GM08714 (cell line): ENCODE measurements around the gene INPP4B.
"Not testable (repeated sequence)": the region's sequence is repeated elsewhere in the genome, so short reads cannot be mapped to it uniquely, and the experiment has no call there.

Experiments
- H3K4me3 ChIP-seq: fragments of 200-500 bp; sonication (Bioruptor generic); 2 replicates; pipeline ENCODE4 v1.5.1; 2014; ENCODE audit warnings: mild to moderate bottlenecking, low read length, inconsistent platforms
- ZNF274 ChIP-seq: IDR thresholded peaks from 2 replicates; pipeline ENCODE4 v1.6.1; 2012; ENCODE audit warnings: mild to moderate bottlenecking, low read depth, low read length

INPP4B gene

DNA sequence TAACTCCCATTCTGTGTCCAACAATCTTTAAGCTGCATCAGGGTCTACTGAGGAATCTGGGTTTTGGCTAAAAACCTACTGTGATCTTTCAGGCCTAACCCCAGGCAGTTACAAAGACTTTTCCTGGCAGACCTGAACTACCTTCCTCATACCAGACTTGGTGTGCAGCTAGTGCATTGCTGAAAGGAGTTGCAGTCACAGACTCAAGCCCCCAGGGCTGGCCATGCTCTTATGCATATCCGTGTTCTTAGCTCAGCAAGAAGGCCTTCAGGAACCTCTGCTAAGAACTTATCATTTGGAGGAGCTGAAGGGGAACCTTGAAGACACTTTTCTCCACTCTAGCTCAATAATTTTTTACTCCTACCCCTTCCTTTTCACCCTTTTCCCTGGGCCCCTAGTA lies 147.5 kb downstream of the INPP4B start:
- H3K4me3 ChIP-seq: no peak overlapping the region
- TF ChIP-seq ZNF274: no peak

GRCh38 chr4:142697928-142698327 lies 148.2 kb downstream of the INPP4B start:
- H3K4me3 ChIP-seq: no peak overlapping the region
- TF ChIP-seq ZNF274: no peak

GRCh38 chr4:142697320-142697719 lies 148.8 kb downstream of the INPP4B start:
- no peak for TF ChIP-seq ZNF274
- no peak overlapping the region for H3K4me3 ChIP-seq

DNA sequence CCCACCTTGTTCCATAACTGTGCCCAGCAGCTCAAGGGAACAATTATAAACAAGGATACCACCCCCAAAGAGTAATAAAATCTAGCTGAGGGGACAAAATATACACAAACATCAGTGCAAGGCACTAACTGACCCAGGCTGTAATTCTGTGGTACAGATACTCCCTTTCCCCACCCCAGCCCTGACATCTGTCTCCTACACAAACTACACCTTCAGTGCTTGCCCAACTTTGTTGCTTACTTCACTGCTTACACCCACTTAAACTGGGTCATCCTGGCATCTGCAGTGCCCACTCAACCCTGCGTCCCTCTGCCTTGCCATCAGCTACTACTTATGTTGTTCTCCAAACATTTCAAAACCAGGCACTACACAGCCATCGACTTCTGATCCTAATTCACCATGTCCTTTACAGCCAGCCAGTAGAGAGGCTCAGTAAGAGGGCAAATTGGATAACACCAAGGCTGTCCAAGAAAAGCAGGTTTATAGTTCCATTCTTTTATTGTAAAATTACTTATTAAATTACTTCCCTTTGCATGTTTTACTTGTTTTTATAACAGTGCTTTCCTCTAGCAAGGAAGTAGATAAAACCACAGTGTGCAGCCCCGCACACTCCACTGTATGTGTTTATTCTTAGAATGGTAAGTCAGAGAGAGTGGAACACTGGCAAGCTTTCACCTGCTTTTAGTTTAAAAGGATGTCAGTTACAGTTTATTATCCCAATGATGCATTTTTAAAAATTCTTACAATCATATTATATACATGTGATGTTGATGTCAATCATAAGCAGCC lies 149.6 kb downstream of the INPP4B start:
- TF ChIP-seq ZNF274: no peak
- no peak overlapping the region for H3K4me3 ChIP-seq

- no peak for TF ChIP-seq ZNF274
Measured at GRCh38 chr4:142690406-142691163, 155.5 kb downstream of the INPP4B start.

DNA sequence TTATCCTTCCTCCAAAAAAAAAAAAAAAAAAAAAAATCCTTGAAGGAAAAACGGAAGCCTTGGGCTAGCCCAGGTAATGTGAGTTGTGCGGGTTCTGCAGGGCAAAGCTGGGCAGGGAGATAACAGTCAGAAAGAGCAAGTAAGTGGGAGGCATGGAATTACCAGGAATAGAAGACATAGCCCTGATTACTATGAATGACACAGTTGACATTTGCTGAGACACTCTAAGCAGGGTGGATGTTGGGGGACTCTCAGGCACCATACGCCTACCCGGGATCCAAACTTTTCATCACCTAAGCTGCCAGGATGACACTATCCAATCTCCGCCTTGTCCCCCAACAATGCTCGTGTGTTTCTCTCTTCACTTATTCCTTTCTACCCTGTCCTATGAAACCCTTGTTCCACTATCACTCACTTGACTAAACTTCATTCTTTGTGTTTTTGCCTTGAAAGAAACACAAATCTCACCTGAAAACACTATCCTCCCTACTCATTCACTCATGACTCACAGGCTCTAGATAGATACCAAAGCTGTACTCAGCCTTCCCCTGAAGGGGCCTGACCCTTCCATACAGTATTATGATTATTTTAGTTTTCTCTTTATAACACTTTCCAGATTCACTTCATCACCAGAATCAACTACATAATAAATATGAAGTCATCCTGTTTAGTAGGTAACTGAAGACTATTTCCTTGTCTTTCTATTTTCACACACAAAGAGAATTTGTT lies 158.4 kb downstream of the INPP4B start:
- H3K4me3 ChIP-seq: no peak overlapping the region
- no peak for TF ChIP-seq ZNF274

More at GRCh38 chr4:142690406-142691163, 155.5 kb downstream of the INPP4B start:
- no peak overlapping the region for H3K4me3 ChIP-seq

DNA sequence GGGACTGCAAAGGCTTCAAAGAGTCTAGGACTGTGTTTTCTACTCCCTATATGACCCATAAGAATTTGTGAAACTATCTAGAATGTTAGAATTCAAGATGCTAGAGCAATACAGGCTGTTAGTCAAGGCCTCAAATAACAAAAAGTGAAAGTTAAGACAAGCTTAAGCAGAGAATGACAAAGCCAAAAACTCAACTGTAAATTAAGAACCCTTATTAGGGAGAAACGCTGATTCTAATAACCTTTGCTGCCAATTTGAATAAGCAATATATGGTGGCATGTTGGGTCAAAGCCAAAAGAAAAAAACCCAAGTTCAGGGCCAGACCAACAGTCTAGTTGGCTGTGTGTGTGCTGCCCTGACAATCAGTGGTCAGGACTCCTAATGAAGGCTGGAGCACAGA lies 160.0 kb downstream of the INPP4B start:
- H3K4me3 ChIP-seq: no peak overlapping the region
- TF ChIP-seq ZNF274: no peak

DNA sequence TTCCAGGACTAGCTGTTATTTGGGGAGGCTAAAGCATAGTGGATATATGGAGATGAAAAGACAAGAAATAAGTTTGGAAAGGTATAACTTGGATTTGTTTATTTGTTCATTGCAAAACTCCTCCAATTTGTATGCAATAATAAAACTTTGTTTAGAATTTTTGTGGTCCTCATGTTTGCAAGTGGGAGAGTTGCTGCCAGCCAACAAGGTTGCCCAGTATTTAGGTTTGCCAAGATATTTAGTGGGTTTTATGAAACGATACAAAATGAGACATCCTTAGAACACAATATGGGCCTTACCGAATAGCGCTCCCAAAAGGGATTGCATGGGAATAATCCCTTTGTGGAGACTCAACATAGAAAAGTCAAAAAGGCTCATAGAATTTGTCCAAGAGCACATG lies 162.1 kb downstream of the INPP4B start:
- no peak for TF ChIP-seq ZNF274
- no peak overlapping the region for H3K4me3 ChIP-seq

DNA sequence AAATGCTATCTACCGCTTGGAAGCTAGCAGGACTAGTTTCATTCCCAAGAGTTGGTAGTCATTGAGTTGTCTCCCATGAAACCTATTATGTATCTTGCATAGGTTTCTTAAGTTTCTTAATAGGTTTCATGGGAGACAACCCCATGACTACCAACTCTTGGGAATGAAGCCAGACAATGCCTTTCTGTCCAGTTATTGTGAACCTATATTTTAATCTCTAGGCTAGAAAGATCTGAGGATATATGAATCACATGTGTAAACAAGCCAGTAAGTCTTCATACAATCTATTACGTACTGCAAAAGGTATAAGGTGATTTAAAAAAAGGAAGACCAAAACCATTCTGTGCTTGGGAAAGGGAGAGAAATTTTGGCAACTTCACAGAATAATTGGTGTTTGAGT lies 162.6 kb downstream of the INPP4B start:
- no peak for TF ChIP-seq ZNF274

GRCh38 chr4:142671516-142671915 lies 174.6 kb downstream of the INPP4B start:
- TF ChIP-seq ZNF274: no peak
- H3K4me3 ChIP-seq: no peak overlapping the region

More for the DNA sequence above, 162.6 kb downstream of the INPP4B start:
- H3K4me3 ChIP-seq: no peak overlapping the region

GRCh38 chr4:142663828-142664227 lies 182.3 kb downstream of the INPP4B start:
- no peak overlapping the region for H3K4me3 ChIP-seq
- TF ChIP-seq ZNF274: no peak

- TF ChIP-seq ZNF274: no peak
- no peak overlapping the region for H3K4me3 ChIP-seq
Measured at GRCh38 chr4:142660728-142661127, 185.4 kb downstream of the INPP4B start.

DNA sequence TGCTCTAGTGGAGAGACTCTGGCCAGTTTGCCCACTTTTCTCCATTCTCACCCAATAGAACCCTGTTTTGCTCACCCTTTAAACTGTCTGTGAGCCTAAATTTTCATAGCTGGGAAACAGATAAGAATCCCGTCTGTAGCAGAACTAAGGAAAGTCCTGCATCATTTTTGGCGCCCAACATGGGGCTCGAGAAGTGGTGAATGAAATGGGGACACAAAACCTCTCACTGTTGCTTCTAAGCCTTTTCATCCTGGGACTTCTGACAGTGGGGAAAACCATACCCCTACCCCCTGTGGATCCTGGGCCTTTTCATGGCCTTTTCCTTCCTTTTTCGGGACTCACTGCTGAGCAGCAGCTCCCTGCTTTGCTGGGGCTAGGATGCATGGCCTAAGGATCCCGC lies 189.9 kb downstream of the INPP4B start:
- H3K4me3 ChIP-seq: no peak overlapping the region
- TF ChIP-seq ZNF274: no peak

DNA sequence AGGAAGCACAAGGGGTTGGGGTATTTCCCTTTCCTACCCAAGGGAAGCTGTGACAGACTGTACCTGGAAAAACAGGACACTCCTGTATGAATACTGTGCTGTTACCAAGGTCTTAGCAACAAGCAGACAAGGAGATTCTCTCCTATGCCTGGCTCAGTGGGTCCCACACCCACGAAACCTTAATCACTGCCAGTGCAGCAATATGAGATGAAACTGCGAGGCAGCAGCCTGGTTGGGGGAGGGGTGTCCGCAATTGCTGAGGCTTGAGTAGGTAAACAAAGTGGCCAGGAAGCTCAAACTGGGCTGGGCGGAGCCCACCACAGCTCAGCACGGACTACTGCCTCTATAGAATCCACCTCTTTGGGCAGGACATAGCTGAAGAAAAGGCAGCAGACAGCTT lies 197.7 kb downstream of the INPP4B start:
- TF ChIP-seq ZNF274: no peak
- H3K4me3 ChIP-seq: no peak overlapping the region

DNA sequence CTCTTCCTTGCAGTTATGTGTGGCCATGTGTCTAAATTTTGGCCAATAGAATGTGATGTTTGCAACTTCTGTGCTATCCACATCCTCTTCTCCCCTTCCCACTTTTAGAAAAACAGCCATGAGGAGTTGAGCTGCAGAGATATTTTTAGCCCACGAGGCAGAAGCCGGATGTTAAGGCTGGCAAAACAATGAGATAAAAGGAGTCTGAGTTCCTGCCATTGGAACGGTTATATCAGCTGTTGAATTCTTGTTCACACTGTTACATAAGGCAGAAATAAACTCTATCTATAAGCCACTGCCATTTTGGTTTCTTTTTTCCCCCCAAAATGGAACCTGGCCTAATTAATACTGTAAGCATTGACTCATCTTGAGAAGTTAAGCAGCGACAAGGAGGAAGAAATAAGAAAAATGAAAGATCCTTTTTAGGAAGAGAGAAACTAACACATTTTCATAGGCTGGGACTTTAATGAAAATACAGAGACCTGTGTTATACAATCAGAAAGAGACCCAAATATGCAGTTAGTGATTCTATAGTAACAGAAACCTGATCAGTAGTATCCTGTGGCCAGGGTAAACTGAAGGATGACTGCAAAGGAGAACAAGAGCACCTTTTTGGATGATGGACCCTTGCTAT lies 200.5 kb downstream of the INPP4B start:
- no peak for TF ChIP-seq ZNF274
- H3K4me3 ChIP-seq: no peak overlapping the region

GRCh38 chr4:142644628-142645027 lies 201.5 kb downstream of the INPP4B start:
- H3K4me3 ChIP-seq: not testable (repeated sequence)
